DOHH2 (cell line): Measurements from ENCODE around the gene COL6A5.

Experiments used
- CTCF ChIP-seq: fragments of 200-600 bp; sonication (generic); IDR thresholded peaks from one replicate; pipeline ENCODE4 v1.5.1; 2014; ENCODE audit warnings: antibody characterized with exemption, mild to moderate bottlenecking, low read depth, low read length; ENCODE audit not compliant: poor library complexity, severe bottlenecking
- EZH2phosphoT487 ChIP-seq: fragments of 200-600 bp; sonication (generic); IDR thresholded peaks from 2 replicates; pipeline ENCODE4 v1.6.1; 2017; ENCODE audit warnings: borderline replicate concordance, mild to moderate bottlenecking, antibody characterized with exemption, low read length, moderate library complexity, mixed read lengths

- TF ChIP-seq CTCF (no peak), EZH2phosphoT487 (no peak)
Observed at GRCh38 chr3:130340766-130341165, 4.7 kb upstream of the COL6A5 start.
